Testis (tissue), 2 donors: ENCODE data around the gene PCSK4.

Experiments
- CTCF ChIP-seq, 3 experiments: fragments of 450-650 bp in 2 of 3; fragments of 200-600 bp in 1 of 3; sonication (generic) in 1 of 3; IDR thresholded peaks; one replicate each; pipeline ENCODE4 v1.5.1; 2016 to 2019; ENCODE audit warnings: antibody characterized with exemption in 3 of 3, mild to moderate bottlenecking in 2 of 3, moderate library complexity in 1 of 3
- POLR2A ChIP-seq: fragments of 450-650 bp; IDR thresholded peaks from one replicate; pipeline ENCODE4 v1.6.1; 2017; ENCODE audit warnings: antibody characterized with exemption, mild to moderate bottlenecking, moderate library complexity

- no peak for TF ChIP-seq POLR2A
- TF ChIP-seq CTCF (IDR thresholded peaks at IDR 0.05), result no peak
Observed at GRCh38 chr19:1522061-1522460, 31.9 kb upstream of the PCSK4 start.
